DMS 273 (cell line): ENCODE measurements around the gene HDHD3.

Source experiments
- DNase-seq: peaks from one replicate; lab custom pipeline; 2025; ENCODE audit not compliant: unreplicated experiment; lab: John Stamatoyannopoulos, UW

Gene HDHD3

DNA sequence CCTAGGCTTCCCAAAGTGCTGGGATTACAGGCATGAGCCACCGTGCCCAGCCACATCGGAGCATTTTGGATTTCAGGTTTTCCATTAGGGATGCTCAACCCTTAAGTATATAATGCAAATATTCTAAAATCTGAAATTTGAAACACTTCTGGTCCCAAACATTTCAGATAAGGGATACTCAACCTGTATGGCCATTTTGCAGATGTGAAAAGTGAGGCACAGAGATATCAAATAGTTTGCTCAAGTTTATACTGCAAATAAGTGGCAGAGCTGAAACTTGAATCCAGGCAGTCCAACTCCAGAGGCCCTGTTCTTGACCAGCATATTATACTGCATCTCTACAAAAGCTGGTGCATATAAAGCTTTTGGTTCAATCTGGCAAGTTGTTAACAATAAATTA is 39.1 kb downstream of the HDHD3 start:
- no peak for DNase-seq

DNA sequence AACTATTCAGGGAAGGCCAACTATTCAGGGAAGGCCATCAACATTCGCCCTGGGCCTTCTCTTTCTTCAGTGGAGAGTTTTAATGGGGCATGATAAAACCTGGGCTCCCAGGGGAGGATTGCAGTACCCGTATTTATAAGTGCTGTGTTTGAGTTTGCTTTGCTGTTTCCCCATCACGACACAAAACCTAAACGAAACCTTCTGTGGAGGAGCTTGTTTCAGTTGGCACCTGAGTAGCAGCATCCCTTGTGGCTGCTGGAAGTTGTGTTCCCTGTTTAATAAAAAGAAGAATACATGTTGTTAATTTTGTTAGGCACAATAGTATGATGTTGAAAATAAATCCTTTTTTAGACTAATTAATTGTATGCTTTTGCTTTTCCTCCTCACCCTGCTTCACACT is 45.0 kb downstream of the HDHD3 start:
- no peak for DNase-seq

DNA sequence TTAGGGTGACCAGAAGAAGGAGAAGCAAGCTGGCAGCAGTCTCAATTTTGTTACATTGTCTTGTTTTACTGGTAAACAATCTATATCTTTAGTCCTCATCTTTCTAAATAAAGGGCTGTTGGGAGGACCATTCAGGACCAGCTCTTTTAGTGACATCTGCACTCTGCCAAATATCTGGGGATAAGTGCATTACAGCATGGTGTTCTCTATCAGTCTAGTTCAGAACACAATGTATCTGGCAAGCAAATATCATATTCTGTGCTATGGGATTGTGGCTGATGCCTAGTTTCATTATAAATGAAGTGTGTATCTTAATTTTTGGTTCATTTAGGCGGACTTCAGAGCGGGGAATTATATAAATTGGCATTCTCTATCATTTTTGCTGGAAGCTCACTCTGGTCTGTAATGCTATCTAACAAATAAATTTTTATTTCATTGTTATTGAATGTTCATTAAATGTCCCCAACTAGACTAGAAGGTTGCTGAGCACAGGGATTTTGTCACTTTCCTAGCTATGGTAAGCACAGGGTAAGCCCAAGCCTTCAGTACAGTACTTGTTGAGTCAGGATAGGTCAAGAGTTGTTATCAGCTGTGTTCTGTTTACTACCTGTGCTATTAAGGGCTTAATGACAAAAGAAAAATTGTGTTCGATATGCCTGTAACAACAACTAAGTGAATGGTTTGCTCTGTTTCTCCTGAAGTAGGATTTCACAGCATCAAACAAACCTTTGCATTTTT is 48.6 kb downstream of the HDHD3 start:
- no peak for DNase-seq

GRCh38 chr9:113326230-113326629 is 50.6 kb downstream of the HDHD3 start:
- DNase-seq, result no peak
